Neural progenitor cell (in vitro differentiated cells): ENCODE measurements around the gene PEMT.

Experiments used
- CTCF ChIP-seq: fragments of 200-600 bp; sonication (generic); IDR thresholded peaks from 2 replicates; pipeline ENCODE4 v1.5.1; 2017; ENCODE audit warnings: antibody characterized with exemption, mild to moderate bottlenecking
- EZH2 ChIP-seq: fragments of 200-600 bp; sonication (generic); IDR thresholded peaks from 2 replicates; pipeline ENCODE4 v1.6.1; 2017; ENCODE audit warnings: antibody characterized with exemption, mild to moderate bottlenecking, moderate library complexity
- EZH2phosphoT487 ChIP-seq: fragments of 200-600 bp; sonication (generic); IDR thresholded peaks from 2 replicates; pipeline ENCODE4 v1.6.1; 2017; ENCODE audit warnings: antibody characterized with exemption

- no peak for TF ChIP-seq CTCF
- TF ChIP-seq EZH2phosphoT487, result no peak
- TF ChIP-seq EZH2, result no peak
These were observed 12.4 kb upstream of the PEMT start for GRCh38 chr17:17603895-17604225.
